Measurements from ENCODE around the gene SFT2D1.
A peak's percentile ranks its signal among the peaks of the same experiment; 100 is the strongest.

Gene SFT2D1

GRCh38 chr6:166306378-166307081 lies 35.8 kb downstream of the SFT2D1 start:
- DNase-seq, result peak; percentile 27

- DNase-seq, result peak; percentile 77
Measured at GRCh38 chr6:166305562-166306117, 36.7 kb downstream of the SFT2D1 start.

DNA sequence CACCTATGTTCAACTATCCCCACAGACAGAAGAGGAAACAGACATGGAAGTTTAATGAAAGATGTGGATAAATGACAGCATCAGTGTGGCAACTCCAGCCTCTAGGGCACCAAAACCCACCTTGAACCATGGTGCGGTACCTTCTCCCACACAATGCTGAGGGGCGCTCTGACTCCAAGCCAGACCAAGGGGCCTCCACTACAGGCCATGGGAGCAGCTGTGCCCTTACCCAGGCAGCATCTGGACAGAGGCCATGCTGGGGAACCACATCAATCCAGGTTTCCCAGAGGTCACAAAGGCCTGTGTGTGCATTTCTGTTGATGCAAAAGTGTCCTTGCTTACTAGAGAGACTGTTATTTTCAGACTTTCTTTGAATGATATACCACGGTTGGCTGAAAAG lies 38.2 kb downstream of the SFT2D1 start:
- DNase-seq, result no peak

DNA sequence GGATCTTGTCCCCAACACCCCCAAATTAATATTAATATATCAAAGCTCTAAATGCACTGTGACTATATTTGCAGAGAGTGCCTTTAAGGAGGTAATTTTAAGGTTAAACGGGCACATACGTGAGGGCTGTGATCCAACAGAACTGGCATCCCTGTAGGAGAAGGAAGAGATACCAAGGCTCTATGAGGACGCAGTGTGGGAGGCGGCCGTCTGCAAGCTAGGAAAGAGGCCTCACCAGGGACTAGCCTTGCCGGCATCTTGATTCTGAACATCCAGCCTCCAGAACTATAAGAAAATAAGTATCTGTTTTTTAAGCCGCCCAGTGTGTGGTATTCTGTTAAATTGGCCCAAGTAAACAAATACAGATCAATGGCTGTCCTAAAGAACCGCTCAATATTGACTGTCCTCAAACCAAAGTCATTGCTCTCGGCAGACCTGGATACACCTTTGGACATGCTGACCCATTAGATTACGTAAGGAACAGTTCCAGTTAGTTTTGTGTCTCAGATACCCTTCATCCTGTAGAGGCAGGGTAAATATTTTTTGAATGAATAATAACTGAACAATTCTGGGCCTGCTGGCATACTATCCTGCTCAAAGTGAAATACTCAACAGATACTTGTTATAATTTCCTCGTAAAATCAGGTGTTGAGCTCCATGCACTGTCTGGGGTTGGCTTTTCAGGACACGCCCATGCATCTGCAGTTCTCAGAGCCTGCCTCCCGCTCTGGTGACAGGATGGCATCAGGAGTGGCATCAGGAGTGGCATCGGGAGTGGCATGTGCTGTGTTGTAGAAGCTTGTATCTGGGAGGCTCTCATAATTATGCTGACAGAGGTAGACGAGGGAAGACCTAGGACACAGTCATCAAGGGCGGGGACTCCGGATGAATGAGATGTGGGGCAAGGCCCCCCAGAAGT lies 40.5 kb downstream of the SFT2D1 start:
- DNase-seq, result no peak

- DNase-seq, result no peak
Measured at GRCh38 chr6:166300357-166300987, 41.9 kb downstream of the SFT2D1 start.

DNA sequence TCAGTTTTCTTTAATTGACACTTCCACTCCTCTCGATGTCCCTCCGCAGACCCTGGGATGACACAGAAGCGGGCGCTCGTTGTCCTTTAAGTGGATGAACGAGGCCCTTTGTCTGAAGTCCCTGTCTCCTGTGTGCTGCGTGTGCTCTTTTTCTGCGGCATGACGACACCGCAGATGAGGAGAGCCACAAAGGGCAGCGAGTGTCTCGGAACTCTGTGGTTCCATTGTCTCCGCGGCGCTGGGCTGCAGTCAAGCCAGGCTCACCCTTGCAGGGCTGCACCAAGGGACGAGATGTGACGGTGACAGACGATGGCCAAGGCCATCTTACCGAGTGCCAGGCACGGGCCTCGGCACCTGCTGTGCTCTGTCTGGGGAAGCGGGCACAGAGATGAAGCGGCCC lies 44.7 kb downstream of the SFT2D1 start:
- DNase-seq, result peak; percentile 90

- peak; percentile 72 for DNase-seq
Measured at GRCh38 chr6:166296035-166296883, 46.1 kb downstream of the SFT2D1 start.

DNA sequence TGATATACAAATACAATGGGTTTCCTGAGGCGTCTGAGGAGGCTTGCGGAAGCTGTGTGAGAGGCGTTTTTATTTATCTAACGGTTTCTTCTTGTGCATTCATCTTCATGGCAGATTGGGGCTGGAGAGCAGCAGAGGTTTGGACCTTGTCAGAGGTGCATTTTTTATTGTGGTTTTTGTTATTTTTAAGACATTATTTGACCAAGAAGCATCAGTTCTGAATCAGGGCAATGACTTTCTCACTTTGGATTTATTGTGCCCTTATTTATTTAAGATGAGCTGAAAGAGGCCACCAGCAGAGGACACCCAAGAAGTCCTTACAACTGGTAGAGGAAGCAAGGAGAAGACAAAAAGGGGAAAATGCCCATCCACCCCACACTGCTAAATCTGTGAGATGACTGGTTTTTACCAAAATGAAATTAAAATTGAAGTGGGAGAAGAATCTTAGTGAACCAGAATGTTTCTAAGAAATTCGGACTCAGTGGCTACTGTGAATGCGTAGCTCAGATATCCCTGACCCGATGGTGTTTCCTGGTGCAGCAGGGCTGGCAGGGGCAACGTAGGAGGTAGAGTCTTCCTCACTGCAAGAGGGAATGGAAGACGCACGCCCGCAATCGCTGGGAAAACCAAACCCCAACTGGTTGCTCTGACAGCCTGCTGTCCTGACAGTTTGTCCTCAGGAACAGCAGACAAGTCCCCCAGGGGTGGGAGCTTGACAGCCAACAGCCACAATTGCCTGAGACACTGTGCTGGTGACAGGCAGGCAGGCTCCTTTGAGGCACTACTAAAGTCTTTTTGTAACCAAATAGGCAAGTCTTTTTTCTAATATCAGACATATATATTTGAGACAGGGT lies 48.4 kb downstream of the SFT2D1 start:
- peak; percentile 37 for DNase-seq

DNA sequence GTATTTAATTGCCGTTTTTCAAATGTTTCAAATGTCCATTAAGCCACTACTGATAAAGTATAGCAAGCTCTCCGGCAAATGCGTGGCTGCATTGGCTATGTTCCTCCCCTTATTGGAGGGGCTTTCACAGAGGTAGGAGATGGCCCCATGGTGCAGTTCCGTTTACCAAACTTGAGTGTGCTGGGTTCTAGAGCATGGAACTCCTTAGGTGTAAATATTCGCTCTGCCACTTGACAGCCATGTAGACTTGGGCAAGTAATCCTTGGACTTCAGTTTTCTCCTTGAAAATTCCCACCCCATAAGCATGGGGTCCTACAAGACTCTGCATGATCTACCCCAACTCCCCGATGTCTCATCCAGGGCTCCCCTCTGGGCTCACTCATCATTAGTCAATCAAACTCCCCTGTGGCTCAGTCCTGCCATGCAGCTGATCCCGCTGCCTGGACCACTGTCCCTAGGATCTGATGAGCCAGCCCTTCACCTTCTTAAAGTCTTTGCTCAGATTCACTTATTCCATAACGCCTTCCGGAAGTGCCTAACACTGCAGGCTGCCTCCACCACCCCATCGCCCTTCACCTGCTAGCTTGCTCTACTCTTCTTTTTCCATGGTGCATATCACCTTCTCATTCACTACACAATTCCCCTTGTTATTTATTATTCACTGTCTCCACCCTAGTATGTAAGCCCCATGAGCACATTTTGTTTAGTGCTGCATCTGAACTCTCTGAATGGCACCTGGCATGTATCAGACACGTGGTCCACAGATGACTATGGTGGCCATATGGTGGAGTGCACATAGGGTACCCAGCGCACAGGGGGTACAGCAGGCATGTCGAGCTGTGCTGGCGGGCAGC lies 52.9 kb downstream of the SFT2D1 start:
- no peak for DNase-seq

DNA sequence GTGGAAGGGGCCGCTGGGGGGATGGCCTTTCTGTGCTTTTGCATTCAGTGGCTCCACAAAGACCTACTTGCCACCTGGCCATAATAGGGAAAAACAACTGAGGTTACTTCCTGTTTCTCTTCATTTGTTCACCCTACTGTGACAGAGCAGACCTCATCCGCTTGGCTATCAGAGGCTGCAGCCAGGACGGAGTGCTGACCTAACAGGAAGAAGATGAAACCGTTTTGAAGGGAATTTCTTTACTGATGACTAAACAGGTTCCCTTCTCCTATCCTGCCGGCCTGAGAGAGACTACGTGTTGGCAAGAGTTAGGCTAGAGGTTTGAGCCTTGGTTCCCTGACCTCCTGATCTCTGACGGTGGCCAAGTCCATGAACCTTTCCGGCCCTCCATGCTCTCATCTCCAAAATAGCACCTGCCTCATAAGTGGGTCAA lies 55.5 kb downstream of the SFT2D1 start:
- DNase-seq, result no peak

DNA sequence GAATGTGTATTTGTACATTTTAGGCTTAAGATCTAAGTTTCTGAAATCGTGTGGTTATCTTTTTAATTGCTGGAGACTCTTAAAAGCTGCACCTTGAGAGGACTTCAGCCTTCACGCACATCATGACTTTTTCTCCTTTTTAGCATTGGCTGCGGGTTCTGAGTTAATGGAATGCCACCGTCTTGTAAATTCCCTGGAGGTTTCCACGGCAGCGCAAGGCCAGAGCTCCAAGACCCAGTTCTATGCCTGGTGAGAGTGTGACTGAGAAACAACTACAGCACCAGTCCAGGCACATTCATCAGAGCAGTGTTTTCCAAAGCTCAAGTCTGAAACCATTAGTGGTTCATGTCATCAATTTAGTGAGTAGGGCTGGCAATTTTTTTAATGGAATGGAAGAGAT lies 57.1 kb downstream of the SFT2D1 start:
- no peak for DNase-seq

DNA sequence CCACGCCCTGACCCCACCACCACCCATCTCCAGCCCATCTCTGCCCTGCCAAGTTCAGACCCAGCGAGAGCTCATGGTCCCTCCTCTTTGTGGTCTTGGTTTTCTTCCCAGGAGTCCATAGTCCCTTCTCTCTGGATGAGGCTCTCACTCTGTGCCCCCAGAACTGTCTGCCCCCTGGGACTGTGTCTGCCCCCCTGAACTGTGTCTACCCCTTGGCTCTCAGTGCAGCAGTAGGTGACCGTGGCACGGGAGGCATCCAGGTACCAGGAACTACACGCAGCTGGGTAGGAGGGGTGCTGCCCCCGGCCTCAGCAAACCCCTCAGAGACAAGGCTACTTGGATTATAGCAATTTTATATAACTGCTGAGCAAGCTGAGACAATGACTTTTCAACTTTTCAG lies 57.7 kb downstream of the SFT2D1 start:
- DNase-seq, result no peak

GRCh38 chr6:166282394-166283032 lies 59.8 kb downstream of the SFT2D1 start:
- no peak for DNase-seq

DNA sequence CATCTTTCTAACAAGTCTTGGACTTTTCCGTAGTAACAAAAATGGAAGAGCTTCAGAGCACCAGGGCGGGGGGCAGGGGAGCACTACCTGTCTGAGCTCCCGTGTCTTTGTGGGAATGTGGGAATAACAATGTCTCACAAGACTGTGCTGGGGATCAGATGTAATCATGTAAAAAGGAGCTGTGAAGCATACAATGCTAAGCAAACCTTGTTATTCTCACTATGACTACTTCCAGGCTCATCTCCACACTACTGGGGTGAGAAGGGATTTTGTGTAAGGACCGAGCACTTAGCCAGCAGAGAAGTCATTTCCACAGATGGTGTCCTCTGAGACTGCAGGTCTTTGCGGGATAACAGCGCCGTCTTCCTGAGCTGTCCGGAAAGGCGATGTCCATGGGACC lies 61.2 kb downstream of the SFT2D1 start:
- no peak for DNase-seq

GRCh38 chr6:166279393-166279679 lies 63.0 kb downstream of the SFT2D1 start:
- no peak for DNase-seq

GRCh38 chr6:166278579-166279392 lies 63.6 kb downstream of the SFT2D1 start:
- DNase-seq, result no peak

GRCh38 chr6:166277892-166278578 lies 64.3 kb downstream of the SFT2D1 start:
- DNase-seq, result no peak

- DNase-seq, result peak; percentile 87
Measured at GRCh38 chr6:166277018-166277417, 65.3 kb downstream of the SFT2D1 start.

Measured in midbrain (tissue), 1 donor.